GM18868 (cell line): Measurements from ENCODE around the gene GNAS-AS1.
"Not testable (repeated sequence)": the region's sequence is repeated elsewhere in the genome, so short reads cannot be mapped to it uniquely, and the experiment has no call there.

Experiments
- ATAC-seq: cut with Tn5 transposase; IDR thresholded peaks from one replicate; pipeline ENCODE4 v1.9.1; 2021; ENCODE audit warnings: mild to moderate bottlenecking, moderate library complexity; ENCODE audit not compliant: unreplicated experiment

GNAS-AS1 gene

GRCh38 chr20:58837717-58838116 is 13.0 kb downstream of the GNAS-AS1 start:
- no peak for ATAC-seq

- ATAC-seq: no peak
Measured at GRCh38 chr20:58836616-58837204, 14.0 kb downstream of the GNAS-AS1 start.

DNA sequence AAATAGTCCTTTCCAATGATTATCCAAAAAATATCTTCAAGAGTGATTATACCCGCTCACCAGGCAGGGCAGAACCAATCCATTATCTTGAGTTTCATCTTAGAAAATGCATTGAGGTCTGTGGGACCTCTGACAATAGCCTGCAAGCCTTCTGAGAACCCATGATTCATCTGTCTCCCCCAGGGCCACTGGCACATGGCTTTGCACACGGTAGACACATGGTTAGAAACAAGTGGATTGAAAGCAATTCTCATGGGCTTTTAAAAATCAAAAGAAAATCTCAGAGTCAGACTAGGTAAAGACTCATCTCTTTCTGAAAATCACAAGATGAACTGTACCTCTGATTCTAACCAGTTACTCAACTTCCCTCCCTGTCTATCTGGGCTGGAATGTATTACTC is 15.5 kb downstream of the GNAS-AS1 start:
- no peak for ATAC-seq

DNA sequence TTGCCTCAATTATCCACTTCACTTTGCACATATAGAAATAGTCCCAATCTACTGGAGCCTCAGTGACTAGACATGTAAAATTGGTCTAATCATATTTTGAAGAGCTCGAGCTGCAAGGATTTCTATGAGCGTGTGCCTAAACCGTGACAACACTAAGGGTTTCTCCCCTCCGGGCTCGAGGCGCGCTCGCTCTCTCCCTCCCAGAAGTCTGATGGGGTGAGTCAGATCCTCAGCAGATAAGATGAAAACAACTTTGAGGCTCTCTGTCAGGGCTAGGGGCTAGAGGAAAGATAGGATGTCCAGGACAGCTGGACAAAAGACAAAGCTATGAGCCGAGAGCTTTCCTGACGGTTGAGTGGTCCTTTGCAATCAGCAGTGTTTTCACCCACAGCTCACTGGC is 16.8 kb downstream of the GNAS-AS1 start:
- no peak for ATAC-seq

DNA sequence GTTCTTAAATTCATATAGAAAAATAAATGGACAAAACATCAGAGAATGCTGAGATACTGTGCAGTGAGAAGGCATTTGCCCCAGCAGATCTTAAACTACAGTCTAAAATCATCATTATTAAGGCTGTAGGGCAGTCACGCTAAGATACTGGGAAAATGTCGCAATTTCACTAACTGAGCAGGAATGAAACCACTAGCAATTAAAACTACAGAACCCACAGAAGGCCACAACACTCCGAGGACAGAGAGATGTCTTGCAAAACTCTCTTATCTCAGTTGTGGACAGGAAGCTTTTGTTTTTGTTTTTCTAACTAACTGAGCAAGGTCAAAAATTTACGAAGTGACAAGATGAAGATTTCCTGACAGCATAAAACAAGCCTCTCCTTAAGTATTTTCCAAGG is 18.2 kb downstream of the GNAS-AS1 start:
- no peak for ATAC-seq

DNA sequence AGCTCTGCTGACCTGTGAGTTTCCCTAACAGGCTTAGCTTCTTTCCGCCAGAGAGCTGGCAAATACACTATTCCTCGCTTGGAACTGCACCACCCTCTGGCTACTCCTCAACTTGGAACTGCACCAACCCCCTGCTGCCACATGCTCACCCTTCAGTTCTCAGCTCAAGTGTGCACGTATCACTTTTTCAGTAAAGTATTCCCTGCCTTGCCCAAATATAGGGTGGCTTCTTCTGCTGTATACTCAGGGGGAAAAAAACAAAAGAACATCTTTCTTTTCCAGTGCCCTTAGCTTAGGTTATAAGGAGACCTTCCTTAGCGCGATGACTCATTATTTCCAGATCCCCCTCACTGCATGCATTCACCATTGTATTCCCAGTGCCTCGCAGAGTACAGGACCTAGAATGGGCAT is 21.2 kb downstream of the GNAS-AS1 start:
- no peak for ATAC-seq

GRCh38 chr20:58828804-58829203 is 21.9 kb downstream of the GNAS-AS1 start:
- not testable (repeated sequence) for ATAC-seq

DNA sequence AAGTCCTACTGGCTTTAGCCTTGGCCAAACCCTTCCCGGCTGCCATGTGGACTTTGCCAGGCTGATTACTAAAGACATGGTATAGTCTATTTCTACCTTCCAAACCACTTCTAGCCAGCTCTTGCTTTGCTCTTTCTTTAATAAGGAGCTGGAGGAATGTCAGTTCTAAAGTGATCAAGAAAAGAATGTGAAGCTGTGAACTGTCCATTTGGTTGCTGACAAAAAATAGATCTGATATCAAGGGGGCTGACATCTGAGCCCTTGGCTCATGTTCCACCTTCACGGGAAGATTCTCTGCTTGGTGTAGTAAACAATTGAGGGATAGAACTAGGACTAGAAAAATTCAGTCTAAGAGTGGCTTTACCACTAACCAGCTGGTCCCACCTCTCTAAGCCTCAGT is 22.6 kb downstream of the GNAS-AS1 start:
- ATAC-seq: no peak

DNA sequence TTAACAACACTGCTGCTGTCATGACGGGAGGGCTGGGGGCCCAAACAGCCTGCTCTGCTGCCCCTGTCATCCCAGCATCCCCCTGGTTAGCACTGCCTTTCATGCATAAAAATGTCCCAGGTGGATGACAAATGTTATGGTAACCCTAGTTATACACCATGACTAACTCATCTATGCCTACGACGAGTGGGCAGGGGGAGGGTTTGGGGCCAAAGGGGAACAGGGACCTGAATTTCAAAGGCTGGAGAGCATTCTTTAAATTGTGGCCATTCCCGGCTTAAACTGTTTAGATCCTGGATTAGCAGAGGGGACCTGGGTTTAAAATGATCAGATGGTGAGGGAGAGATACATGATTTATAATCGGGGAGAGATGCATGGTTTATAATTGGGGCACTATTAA is 24.4 kb downstream of the GNAS-AS1 start:
- no peak for ATAC-seq

DNA sequence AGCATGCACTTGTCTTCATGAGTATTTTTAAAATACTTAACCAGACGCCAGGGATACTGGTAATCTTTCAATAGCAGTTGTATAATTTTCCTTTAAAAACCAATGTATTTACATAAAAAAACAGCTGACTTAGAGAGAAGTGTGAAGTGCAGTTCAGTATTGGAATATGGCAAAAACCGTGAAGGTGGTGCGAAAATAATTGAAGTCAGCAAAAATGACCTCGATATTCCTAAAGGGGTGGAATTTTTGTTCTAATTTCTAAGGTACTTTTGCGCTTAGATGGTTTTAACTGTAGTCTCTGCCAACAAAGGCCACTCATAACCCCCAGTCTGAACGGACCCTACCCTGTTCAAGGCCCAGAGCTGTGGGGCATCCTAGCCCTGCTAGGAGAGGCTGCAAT is 25.3 kb downstream of the GNAS-AS1 start:
- no peak for ATAC-seq

GRCh38 chr20:58824843-58825242 is 25.9 kb downstream of the GNAS-AS1 start:
- ATAC-seq: no peak

- ATAC-seq: no peak
Measured at GRCh38 chr20:58822748-58823730, 27.7 kb downstream of the GNAS-AS1 start.

- ATAC-seq: no peak
Measured at GRCh38 chr20:58822149-58822548, 28.6 kb downstream of the GNAS-AS1 start.

DNA sequence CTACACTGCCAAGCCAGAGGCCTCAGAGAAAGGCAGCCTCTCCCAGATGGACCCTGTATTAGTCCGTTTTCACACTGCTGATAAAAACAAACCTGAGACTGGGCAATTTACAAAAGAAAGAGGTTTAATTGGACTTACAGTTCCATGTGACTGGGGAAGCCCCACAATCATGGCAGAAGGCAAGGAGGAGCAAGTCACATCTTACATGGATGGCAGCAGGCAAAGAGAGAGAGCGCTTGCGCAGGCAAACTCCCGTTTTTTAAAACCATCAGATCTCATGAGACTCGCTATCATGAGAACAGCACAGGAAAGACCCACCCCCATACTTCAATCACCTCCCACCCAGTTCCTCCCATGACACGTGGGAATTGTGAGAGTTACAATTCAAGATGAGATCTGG is 30.2 kb downstream of the GNAS-AS1 start:
- not testable (repeated sequence) for ATAC-seq

DNA sequence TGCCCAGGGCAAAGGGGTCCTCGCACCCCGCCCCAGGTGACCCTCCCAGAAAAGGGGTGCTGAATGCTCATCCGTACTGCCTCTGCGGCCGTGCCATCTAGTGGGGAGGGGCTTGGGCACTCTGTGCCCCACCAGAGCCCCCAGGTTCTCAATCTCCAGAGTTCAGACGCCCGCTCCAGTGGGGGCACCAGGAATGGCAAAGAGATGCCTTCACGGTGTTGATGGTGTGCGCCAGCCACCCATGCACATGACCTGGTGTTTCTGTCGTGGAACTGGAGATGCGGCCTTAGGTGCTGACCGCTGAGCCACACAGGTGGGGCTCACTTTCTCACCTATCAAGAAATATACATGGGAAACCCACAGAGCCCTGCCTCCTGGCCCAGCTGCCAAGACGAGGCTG is 30.8 kb downstream of the GNAS-AS1 start:
- no peak for ATAC-seq

GRCh38 chr20:58818586-58819285 is 32.0 kb downstream of the GNAS-AS1 start:
- ATAC-seq: no peak

DNA sequence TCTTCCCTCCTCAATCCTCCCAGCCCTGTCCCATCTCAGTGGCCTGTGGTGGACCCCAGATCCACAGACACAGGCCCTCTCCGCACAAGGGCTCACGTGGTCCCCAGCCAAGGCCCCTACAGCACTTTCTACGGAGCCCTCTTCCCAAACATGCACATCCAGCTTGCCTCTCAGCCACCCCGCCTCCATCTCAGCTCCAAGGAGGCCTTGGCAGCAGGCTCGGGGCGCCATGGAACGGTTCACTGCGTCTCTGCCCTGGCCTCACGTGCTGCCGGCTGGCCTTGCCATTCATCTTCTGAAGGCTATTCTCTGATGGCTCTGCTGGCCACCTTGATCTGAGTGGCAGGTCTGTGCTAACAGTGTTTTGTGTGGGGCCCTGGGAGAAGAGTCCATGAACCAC is 33.0 kb downstream of the GNAS-AS1 start:
- no peak for ATAC-seq

- ATAC-seq: no peak
Measured at GRCh38 chr20:58816957-58817651, 33.6 kb downstream of the GNAS-AS1 start.

GRCh38 chr20:58816051-58816450 is 34.7 kb downstream of the GNAS-AS1 start:
- ATAC-seq: no peak

- ATAC-seq: no peak
Measured at GRCh38 chr20:58815448-58815847, 35.3 kb downstream of the GNAS-AS1 start.

GRCh38 chr20:58813369-58813768 is 37.3 kb downstream of the GNAS-AS1 start:
- ATAC-seq: no peak
